ENCODE results near the gene TMEM131L. TPM values are rescaled to one million over a fixed set of nuclear protein-coding genes. Genes with fewer than 3 reads are reported as not detected.
"Not testable (repeated sequence)": the region's sequence is repeated elsewhere in the genome, so short reads cannot be mapped to it uniquely, and the experiment has no call there.

Gene TMEM131L
- polyA plus RNA-seq, 5 donors: 24.2 to 35.4 (median 28.2) TPM

- DNase-seq: no peak
Observed at GRCh38 chr4:153499005-153499404, 32.8 kb downstream of the TMEM131L start.

DNA sequence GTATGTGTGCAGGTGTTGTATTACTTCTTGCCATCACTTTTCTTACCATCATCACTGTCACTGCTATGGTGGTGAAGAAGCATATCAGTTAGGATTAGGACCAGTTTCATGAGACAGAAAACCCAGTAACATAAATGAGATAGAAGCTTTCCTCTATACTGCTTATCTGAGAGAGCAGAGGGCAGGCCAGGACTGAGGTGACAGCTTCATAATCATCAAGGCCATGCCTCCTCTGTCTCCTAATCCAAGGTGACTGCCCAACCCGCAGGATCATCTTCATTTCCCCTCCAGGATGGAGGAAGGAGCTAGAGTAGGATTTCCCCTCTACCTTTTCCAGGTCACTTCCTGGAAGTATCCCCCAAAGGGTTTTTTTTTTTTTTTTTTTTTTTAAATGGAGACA lies 35.4 kb downstream of the TMEM131L start:
- DNase-seq: no peak

- no peak for DNase-seq
Observed at GRCh38 chr4:153502584-153502983, 36.4 kb downstream of the TMEM131L start.

GRCh38 chr4:153506341-153507309 lies 40.5 kb downstream of the TMEM131L start:
- no peak for DNase-seq

- DNase-seq: no peak
Observed at GRCh38 chr4:153507310-153508073, 41.3 kb downstream of the TMEM131L start.

- not testable (repeated sequence) for DNase-seq
Observed at GRCh38 chr4:153509212-153509611, 43.1 kb downstream of the TMEM131L start.

DNA sequence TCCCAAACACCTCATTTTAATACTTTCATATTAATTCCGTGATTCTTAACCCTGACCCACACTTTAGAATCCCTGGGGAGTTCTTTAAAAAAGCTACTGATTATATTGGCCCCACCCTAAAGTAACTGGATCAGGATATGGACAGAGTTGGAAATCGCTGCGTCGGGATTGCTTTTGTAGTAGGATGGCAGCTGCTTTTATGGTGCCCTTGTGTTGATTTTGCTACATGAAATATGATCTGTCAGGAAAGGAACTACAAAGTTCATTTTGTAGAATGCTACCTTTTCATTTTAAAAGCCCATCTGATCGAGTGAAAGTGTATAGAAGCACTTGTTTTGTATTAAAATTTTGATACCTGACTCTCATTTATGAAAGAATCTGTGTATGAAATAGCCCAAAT lies 43.6 kb downstream of the TMEM131L start:
- no peak for DNase-seq

GRCh38 chr4:153510252-153511001 lies 44.3 kb downstream of the TMEM131L start:
- no peak for DNase-seq

DNA sequence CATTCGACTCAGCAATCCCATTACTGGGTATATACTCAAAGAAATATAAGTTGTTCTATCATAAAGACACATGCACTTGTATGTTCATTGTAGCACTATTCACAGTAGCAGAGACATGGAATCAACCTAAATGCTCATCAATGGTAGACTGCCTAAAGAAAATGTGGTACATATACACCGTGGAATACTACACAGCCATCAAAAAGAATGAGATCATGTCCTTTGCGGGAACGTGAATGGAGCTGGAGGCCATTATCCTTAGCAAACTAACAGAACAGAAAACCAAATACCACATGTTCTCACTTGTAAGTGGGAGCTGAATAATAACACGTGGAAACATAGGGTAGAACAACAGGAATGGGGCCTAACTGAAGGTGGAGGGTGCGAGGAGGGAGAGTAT lies 44.9 kb downstream of the TMEM131L start:
- DNase-seq: no peak

DNA sequence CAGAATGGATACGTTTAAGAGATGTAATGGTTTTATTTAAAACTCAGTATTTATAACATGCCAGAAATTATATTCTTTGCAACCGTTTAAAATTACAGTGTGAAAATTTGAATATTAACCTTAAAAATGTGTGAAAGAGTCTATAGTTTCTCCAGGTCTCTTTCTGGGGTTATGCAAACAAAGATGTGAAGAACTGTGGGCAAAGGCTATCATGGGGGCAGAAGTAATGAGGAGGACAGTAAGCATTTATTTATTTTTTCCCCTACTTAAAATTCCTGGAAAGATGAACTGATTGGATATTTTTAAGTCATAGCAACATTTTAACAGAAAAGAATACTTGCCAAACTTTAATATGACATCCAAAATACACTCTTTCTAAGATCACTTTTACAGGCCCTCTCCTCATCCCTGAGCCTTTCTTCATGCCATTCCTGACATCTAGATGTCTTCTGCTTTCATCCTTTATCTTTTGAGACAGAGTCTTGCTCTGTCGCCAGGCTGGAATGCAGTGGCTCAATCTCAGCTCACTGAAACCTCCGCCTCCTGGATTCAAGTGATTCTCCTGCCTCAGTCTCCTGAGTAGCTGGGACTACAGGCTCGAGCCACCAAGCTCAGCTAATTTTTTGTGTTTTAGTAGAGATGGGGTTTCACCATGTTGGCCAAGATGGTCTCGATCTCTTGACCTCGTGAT lies 46.1 kb downstream of the TMEM131L start:
- no peak for DNase-seq

DNA sequence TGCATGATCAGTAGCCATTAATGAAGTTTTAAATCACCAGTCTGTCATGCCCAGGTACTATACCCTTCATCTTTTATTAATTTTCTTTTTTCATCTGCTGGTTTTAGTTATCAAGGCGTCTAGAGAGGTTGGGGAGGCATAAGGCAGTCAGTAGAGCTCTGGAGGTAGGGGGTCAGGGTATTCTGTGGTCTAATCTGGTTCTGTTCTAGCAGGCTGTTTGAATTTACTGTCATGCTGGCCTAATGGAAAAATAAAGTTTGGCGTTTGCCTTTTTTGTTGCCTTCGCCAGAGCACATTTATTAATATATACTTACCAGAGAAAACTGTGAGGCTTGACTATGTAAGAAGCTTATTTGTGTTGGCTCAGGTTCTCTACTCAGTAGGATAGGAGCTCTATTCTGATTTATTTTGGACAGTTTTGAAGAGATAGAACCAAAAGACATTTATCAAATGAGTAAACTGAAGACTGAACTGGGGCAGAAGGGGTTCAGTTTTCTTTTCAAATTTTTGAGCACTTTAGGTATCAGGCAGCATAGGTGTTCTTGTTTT lies 46.9 kb downstream of the TMEM131L start:
- no peak for DNase-seq

DNA sequence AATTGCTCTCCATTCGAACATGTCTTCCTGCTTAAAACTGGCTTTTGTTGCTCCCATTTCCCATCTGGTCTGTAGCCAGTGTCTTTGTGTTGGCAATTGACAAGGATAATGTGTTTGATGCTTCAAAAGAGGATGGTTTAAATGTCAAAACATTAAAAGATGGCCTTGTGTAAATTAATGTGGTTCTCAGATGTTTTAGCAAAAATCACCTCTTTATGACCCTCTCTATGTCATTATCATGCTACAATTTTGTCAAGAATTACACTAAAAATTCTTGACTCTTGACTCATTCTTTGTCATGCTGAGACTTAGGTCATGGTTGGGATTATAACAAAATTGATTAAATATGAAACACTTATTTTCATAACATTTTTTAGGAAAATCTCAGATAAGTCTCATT lies 47.4 kb downstream of the TMEM131L start:
- no peak for DNase-seq

DNA sequence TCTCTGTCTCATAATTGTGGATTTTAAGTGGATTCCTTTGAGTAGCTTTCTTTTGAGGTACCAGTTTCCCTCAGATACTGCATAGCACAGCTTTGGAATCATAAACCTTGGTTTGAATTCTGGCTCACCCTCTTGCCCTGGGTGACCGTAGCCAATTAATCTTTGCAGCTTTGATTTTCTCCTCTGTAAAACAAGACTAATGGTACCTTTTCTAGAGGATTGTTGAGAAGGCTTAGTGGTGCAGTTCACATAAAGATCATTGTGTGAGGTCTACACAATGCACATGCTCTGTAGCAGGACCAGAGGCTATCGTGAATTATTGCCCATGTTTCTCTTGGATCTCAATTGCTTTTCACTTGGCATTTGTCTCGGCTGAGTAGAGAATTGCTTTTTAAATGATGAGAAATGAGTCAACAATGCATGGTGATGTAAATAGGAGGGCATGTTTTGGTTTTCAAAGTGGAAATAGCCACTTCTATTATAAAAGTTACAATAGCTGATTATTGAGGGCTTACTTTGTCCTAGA lies 47.9 kb downstream of the TMEM131L start:
- DNase-seq: no peak

DNA sequence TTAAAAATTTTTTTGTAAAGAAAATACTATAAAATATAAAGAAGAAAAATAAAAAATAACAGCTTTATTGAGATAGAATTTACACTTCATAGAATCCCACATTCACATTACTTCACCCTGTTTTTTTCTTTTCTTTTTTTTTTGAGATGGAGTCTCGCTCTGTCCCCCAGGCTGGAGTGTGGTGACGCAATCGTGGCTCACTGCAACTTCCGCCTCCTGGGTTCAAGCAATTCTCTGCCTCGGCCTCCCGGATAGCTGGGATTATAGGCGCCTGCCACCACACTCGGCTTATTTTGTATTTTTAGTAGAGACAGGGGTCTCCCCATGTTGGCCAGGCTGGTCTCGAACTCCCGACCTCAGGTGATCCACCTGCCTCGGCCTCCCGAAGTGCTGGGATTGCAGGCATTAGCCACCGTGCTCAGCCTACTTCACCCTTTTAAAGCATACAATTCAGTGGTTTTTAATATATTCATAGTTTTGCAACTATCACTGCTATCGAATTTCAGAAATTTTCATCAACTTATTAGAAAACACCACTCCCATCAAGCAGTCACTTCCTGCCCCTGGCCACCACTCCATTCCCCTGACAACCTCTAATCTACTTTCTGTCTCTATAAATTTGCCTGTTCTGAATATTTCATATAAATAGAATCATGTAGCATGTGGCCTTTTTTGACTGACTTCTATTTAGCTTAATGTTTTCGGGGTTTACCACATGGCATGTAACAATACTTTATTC lies 48.7 kb downstream of the TMEM131L start:
- no peak for DNase-seq

- DNase-seq: no peak
Observed at GRCh38 chr4:153517159-153517558, 51.0 kb downstream of the TMEM131L start.

DNA sequence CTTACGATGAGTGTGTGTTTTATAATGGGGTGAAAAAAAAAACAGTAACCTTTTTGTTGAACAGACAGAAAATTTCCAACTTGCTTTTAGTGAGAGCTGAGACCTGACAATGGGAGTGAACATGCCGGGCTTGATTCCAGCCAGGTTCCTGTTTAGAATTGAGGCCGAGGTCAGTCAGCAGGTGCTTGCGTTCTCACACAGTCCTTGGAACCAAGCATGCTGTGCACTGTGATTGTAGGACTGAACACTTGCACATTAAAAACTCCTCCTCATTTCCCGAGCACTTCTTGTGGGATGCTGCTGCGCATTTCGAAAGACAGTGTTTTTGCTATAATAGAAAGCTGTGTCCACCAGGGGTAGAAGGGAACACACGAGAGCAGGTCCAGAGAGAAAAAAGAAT lies 51.8 kb downstream of the TMEM131L start:
- no peak for DNase-seq

GRCh38 chr4:153518637-153519389 lies 52.7 kb downstream of the TMEM131L start:
- DNase-seq: no peak

GRCh38 chr4:153519687-153520086 lies 53.5 kb downstream of the TMEM131L start:
- no peak for DNase-seq

GRCh38 chr4:153520227-153520626 lies 54.1 kb downstream of the TMEM131L start:
- no peak for DNase-seq
